Stimulated activated CD8-positive, alpha-beta memory T cell treated with anti-CD3 and anti-CD28 coated beads, Interleukin-15, amount 100 ng/mL, for 48 hours (primary cell): ENCODE data around the gene PRMT3.
"Not testable (repeated sequence)": the region's sequence is repeated elsewhere in the genome, so short reads cannot be mapped to it uniquely, and the experiment has no call there.

Experiments
- DNase-seq, 2 donors: peaks; one replicate each; pipeline ENCODE4 v3.0.0-alpha.2; 2020; ENCODE audit warnings: low read depth in 2 of 2

PRMT3 gene

DNA sequence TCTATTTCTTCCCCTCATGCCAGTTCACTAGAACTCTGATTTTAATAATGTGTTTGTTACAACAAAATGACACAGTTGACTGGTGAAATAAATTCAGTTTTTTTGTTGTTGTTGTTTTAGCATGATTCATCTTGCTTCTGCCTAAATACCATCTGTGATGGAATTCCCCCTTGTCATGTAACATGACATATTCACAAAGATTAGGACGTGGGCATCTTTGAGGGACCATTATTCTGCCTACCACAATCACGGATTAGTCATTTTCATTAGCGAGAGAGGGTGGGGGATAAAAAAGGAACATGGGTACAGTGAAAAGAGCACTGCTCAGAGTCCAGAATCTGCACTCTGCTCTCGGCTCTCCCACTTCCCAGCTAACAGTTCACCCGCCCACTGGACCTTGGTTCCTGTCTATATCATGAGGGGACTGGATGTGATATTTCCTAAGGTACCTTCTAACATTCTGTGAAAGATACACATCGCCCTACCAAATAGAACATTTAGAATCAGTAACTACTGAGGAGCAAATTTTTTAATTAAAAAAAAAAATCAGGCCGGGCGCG, 12.7 kb upstream of the PRMT3 start:
- DNase-seq: no peak

- DNase-seq: no peak
Observed at GRCh38 chr11:20376162-20376730, 11.3 kb upstream of the PRMT3 start.

GRCh38 chr11:20385996-20386395, 1.5 kb upstream of the PRMT3 start:
- not testable (repeated sequence) for DNase-seq

- DNase-seq: no peak
Observed at GRCh38 chr11:20388096-20389055, 860 bp downstream of the PRMT3 start.

DNA sequence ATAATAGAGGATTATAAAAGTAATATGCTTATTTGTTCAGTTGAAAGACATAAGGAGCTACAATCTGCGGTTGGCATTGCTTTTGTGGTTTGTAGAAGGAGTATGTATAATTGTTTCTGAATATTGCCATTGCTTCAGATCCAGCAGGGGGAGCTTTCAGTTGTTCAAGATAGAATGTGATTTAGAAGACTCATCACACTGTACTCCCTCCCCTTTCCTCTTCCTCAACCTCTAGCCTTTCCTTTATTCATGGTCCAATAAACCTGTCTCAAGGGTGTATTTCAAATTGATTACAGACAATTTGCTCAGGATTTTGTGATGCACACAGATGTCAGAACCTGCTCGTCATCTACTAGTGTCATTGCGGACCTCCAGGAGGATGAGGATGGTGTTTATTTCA, 9.8 kb downstream of the PRMT3 start:
- no peak for DNase-seq

GRCh38 chr11:20399498-20399897, 12.0 kb downstream of the PRMT3 start:
- no peak for DNase-seq

DNA sequence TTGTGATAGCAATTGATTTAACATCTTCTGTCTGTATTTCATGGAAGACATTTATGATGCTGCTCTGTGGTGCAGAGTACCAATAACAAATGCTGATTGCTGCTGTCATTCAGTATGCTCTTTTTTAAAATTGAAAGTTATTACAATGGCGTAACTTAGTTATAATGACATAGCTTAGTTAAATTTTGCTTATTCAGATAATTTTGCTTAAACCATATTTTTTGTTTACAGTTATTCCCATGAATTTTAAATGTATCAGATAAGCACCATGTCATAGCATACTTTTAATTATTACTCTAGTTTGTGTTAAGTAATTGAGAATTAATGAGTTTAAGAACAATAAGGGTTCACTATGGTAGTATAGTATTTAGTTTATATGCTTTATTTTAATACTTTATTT, 15.5 kb downstream of the PRMT3 start:
- DNase-seq: no peak

DNA sequence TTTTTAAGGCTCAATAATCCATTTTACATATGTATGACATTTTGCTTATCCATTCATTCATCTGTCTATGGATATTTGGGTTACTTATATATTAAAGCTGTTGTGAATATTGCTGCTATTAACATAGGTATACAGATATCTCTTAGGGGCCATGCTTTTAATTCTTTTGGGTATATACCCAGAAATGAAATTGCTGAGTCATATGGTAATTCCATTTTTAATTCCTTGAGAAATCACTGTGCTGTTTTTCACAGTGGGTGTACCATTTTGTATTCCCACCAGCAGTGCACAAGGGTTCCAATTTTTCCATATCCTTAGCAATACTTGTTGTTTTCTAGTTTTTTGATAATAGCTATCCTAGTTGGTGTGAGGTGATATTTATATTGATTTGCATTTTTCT, 19.0 kb downstream of the PRMT3 start:
- DNase-seq: no peak

DNA sequence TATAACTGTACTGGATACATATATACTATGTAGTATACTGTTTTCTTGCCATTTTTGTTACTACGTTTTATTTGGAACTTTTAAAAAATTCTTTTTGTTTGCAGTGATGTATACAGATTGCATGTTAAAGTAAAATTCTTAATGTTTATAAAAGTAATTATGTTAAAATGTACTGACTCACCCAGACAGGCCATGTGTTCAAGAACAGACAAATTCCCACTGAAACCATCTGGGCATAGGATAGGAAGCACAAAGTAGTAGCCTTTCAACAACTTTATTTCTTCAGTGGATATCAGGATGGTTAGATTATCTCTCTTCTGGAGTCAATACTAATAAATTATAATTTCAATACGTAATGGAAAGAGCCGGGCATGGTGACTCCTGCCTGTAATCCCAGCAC, 19.8 kb downstream of the PRMT3 start:
- no peak for DNase-seq

- DNase-seq: no peak
Observed at GRCh38 chr11:20415432-20415831, 27.9 kb downstream of the PRMT3 start.

DNA sequence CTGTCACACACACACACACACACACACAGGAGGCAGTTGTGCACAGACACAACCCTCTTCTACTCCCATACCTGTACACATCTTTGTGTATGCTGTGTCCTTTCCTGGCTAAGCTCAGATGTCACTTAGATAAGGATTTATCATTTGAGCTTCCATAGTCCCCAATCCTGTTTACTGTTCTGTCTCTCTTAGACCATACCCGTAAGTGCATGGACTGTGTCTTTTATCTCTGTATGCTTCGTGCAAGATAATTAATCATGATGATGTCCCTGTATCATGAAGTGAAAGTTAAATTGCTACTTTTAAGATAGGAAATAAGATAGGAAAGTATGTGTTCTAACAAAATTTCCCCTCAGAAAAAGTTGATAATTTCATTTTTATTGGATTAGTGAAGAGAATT, 30.3 kb downstream of the PRMT3 start:
- DNase-seq: no peak

DNA sequence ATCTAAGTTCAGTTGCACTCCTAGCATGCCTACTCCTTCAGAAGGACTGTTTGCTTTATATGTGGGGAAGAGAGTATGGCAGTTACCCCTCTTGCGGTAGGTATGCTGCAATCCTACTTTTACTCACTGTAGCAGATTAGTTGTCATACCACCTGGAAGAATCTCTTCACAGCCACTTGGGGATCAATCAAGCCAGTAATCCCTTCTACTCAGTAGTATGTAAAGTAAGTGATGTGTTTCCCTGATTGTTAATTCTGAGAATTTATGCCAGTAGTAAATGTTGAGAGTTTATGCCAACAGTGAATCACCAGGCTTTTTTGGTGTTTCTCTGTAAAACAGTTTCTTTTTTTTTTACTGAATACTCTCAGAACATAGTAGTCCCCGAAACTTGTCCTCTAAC, 34.4 kb downstream of the PRMT3 start:
- DNase-seq: no peak

DNA sequence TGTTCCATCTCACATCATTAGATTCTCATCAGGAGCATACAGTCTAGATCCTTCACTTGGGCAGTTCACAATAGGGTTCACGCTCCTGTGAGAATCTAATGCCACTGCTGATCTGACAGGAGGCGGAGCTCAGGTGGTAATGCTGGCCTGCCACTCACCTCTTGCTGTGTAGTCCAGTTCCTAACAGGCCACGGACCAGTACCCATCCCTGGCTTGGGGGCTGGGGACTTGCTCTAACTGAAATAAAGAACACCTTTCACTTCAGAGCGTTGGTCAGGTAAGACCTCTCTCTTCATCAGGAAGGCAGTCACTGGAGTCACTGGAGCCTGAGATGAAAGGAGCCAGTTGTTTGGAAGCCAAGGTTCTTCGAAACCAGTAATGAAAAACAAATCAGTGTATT, 41.7 kb downstream of the PRMT3 start:
- no peak for DNase-seq

DNA sequence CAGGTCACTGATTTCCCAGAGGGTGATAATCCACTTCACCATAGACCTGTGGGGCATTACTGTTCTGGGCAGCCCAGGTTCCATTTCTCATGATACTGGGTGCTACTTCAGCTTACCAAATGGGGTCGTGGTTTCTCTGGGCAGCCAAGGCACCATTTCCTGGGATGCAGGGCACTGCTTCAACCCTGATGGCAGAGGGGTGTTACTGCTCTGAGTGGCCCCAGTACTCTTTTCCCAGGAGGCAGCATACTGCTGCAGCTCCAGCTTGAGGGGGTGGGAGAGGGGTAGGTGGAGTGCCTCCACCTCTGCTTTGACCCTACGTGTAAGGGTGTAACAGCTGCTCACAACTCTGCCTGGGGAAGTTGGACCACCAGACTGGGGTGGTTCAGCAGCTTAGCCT, 51.1 kb downstream of the PRMT3 start:
- no peak for DNase-seq

DNA sequence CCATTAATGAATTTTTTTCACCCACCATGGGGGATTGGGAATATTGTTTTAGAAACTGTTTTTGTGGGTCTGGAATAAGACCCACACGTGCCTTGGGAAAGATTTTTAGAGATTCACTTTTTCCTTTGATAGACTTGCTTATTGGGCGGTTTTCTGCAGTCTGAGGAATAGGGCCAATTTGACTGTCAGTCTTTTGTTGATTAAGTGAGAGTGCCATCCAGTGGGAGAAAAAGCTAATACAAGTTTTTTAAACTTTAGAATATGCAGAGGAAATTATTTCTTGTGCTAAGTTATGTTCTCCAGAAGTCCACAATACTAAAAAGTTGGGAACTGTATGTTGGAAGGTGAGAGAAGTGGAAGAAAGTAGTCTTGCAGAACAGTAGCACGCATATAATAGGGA, 56.1 kb downstream of the PRMT3 start:
- no peak for DNase-seq

DNA sequence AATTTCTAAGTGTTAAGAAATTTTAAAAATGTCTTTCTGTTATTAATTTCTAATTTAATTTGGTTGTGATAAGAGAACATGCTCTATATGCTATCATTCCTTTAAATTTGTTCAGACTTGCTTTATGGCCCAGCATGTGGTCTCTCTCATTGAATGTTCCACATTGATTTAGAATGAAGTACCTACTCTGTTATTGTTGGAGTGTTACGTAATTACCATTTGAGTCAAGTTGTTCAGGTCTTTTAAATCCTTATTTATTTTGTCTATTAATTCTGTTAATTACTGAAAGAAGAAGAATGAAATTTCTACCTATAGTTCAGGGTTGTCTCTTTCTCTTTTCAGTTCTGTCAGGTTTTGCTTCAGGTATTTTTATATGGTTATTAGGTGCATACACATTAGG, 57.0 kb downstream of the PRMT3 start:
- no peak for DNase-seq

- DNase-seq: no peak
Observed at GRCh38 chr11:20448834-20449233, 61.3 kb downstream of the PRMT3 start.

DNA sequence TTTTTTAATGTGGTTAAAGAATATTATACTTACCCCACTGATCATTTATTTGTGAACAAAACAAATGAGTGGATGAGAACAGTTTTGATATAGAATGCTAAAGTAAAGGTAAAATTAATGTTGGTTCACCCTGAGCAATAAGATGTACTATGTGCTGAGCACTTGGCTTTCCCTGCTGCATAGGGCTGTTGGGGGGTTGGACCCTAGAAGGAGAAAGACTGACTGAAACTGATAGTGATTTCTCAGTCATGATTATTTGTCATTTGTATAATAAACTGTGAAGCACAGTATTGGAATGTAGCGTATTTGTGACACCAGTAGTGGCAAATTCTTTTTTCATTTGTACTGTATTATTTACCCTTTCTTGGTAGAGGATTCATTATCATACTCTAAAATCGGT, 63.3 kb downstream of the PRMT3 start:
- no peak for DNase-seq

GRCh38 chr11:20451568-20451967, 64.1 kb downstream of the PRMT3 start:
- DNase-seq: no peak

DNA sequence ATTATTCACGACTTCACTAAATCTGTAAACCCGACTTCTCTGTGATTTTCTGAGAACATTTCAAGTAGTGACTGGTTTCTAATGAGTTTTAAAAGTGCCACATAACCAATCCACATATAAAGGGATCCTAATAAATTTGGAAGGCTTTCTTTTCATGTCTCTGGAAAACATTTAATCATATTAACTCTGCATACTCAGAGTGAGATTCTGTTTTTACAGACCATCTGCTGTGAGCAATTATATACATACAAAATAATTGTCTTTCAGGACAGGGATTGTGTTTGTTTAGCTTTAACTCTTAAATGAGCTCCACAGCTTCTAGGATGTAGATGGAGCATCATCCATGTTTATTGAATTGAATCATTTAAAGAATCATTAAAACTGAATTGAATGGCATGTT, 65.1 kb downstream of the PRMT3 start:
- DNase-seq: no peak

DNA sequence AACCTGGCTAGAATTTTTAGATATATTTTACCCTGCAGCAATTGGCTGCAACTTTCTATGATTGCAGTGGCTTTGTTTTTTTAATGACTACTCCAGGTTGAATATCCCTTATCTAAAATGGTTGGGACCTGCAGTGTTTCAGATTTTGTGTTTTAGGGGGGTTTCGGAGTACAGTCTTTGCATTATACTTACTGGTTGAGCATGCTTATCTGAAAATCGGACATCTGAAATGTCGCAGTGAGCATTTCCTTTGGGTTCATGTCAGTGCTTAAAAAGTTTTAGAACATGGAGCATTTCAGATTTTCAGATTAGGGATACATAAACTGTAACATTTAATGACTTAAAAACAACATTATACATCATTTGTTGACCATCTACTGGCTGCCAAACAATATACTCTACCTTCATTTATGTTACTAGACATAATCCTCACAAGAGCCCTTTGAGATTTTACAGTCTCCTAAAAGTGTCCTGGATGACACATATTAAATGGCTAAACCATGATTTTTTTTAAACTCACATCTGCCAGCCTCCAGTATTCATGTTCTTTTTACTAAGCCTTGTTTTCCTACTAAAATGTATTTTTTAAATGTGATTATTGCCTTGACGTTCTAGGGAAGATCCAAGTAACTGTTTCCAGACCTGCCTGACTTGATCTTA, 66.3 kb downstream of the PRMT3 start:
- no peak for DNase-seq

GRCh38 chr11:20457001-20457799, 69.7 kb downstream of the PRMT3 start:
- DNase-seq: no peak
